IMR-90 (cell line): Measurements from ENCODE around the gene PCED1A. TPM values are rescaled to one million over a fixed set of nuclear protein-coding genes. Genes with fewer than 3 reads are reported as not detected.

Source experiments
- ATAC-seq: fragments of 200-7000 bp; cut with Tn5 transposase; 2 replicates; pipeline ENCODE4 v1.9.1; 2020; ENCODE audit warnings: low read depth, mild to moderate bottlenecking, moderate library complexity
- BruUV-seq: library from RNA; stranded (reverse); fragments of 400-500 nt; replicated peaks from 2 replicates; lab custom pipeline; 2021; lab: Mats Ljungman, UMichigan
- CTCF ChIA-PET: fragments of 300-600 bp; formaldehyde crosslinking; extraction: SDS; loops from one replicate; lab custom pipeline; 2021; ENCODE audit warnings: antibody characterized with exemption; lab: Yijun Ruan, JAX
- POLR2A ChIA-PET: fragments of 300-600 bp; sonication (Branson Sonifier 250); formaldehyde crosslinking; loops from one replicate; lab custom pipeline; 2022; ENCODE audit warnings: antibody characterized with exemption; ENCODE audit not compliant: unreplicated experiment; lab: Charles Lee
- DNase-seq: peaks from one replicate; pipeline ENCODE4 v3.0.0; 2013
- H2AFZ ChIP-seq: replicated peaks from 2 replicates; pipeline ENCODE3; 2013; ENCODE audit warnings: low read length, mild to moderate bottlenecking; ENCODE audit not compliant: poor library complexity
- H2AK5ac ChIP-seq: 2 replicates; pipeline ENCODE4 v1.6.1; 2013; ENCODE audit warnings: low read depth, low read length, inconsistent platforms
- H2AK9ac ChIP-seq: replicated peaks from 2 replicates; pipeline ENCODE3; 2013; ENCODE audit warnings: mild to moderate bottlenecking, low read depth, low read length, moderate library complexity; ENCODE audit not compliant: poor library complexity
- H2BK120ac ChIP-seq: 2 replicates; pipeline ENCODE4 v1.6.1; 2013; ENCODE audit warnings: low read depth, low read length, inconsistent platforms
- H2BK15ac ChIP-seq: 3 replicates; pipeline ENCODE4 v1.6.1; 2013; ENCODE audit warnings: low read depth, low read length, inconsistent platforms
- H2BK20ac ChIP-seq: 2 replicates; pipeline ENCODE4 v1.6.1; 2013; ENCODE audit warnings: low read depth, mild to moderate bottlenecking, inconsistent platforms, low read length, moderate library complexity
- H2BK5ac ChIP-seq: 2 replicates; pipeline ENCODE4 v1.6.1; 2013; ENCODE audit warnings: mild to moderate bottlenecking, low read depth, low read length, inconsistent platforms; ENCODE audit not compliant: poor library complexity, severe bottlenecking
- H3K14ac ChIP-seq: replicated peaks from 2 replicates; pipeline ENCODE4 v1.6.1; 2013; ENCODE audit warnings: low read depth, low read length, inconsistent platforms
- H3K18ac ChIP-seq: 2 replicates; pipeline ENCODE4 v1.6.1; 2013; ENCODE audit warnings: low read depth, low read length, control low read depth
- H3K23ac ChIP-seq: 2 replicates; pipeline ENCODE4 v1.6.1; 2013; ENCODE audit warnings: low read depth, low read length, inconsistent platforms
- H3K27ac ChIP-seq: 2 replicates; pipeline ENCODE4 v1.5.1; 2013; ENCODE audit warnings: mild to moderate bottlenecking, control low read depth, low read length; ENCODE audit not compliant: insufficient read depth
- H3K27me3 ChIP-seq: 2 replicates; pipeline ENCODE4 v1.6.1; 2013; ENCODE audit warnings: low read length; ENCODE audit not compliant: control insufficient read depth, insufficient read depth
- H3K36me3 ChIP-seq: 2 replicates; pipeline ENCODE4 v1.6.1; 2013; ENCODE audit warnings: low read length, mixed read lengths; ENCODE audit not compliant: control insufficient read depth, insufficient read depth
- H3K4ac ChIP-seq: 2 replicates; pipeline ENCODE4 v1.6.1; 2013; ENCODE audit warnings: low read depth, low read length, inconsistent platforms
- H3K4me1 ChIP-seq: 2 replicates; pipeline ENCODE4 v1.6.1; 2013; ENCODE audit warnings: low read length, mixed read lengths; ENCODE audit not compliant: control insufficient read depth, insufficient read depth
- H3K4me2 ChIP-seq: 2 replicates; pipeline ENCODE4 v1.6.1; 2013; ENCODE audit warnings: low read depth, mild to moderate bottlenecking, control low read depth, low read length, moderate library complexity
- H3K4me3 ChIP-seq: 2 replicates; pipeline ENCODE4 v1.5.1; 2013; ENCODE audit warnings: low read depth, mild to moderate bottlenecking, control low read depth, low read length, moderate library complexity; ENCODE audit not compliant: insufficient read depth
- H3K56ac ChIP-seq: 2 replicates; pipeline ENCODE4 v1.6.1; 2013; ENCODE audit warnings: low read length, inconsistent platforms; ENCODE audit not compliant: insufficient read depth; ENCODE audit errors: extremely low read depth
- H3K79me1 ChIP-seq, 2 experiments: 2 replicates each; pipeline ENCODE4 v1.6.1; 2013; ENCODE audit warnings: low read length in 2 of 2, inconsistent platforms in 1 of 2, low read depth in 1 of 2
- H3K9ac ChIP-seq: 2 replicates; pipeline ENCODE4 v1.6.1; 2013; ENCODE audit warnings: low read depth, low read length, control low read depth
- H3K9me1 ChIP-seq: 2 replicates; pipeline ENCODE4 v1.6.1; 2013; ENCODE audit warnings: low read length, inconsistent platforms; ENCODE audit not compliant: insufficient read depth
- H3K9me3 ChIP-seq: 2 replicates; pipeline ENCODE4 v1.6.1; 2013; ENCODE audit warnings: low read length; ENCODE audit not compliant: control insufficient read depth, insufficient read depth
- H4K20me1 ChIP-seq: 2 replicates; pipeline ENCODE4 v1.6.1; 2013; ENCODE audit warnings: low read length, inconsistent platforms; ENCODE audit not compliant: insufficient read depth
- H4K5ac ChIP-seq: 2 replicates; pipeline ENCODE4 v1.6.1; 2013; ENCODE audit warnings: mild to moderate bottlenecking, low read depth, low read length, control low read depth
- H4K8ac ChIP-seq, 2 experiments: 2 replicates each; pipeline ENCODE4 v1.6.1; 2013; ENCODE audit warnings: low read depth in 2 of 2, low read length in 2 of 2, control low read depth in 1 of 2, inconsistent platforms in 1 of 2
- H4K91ac ChIP-seq: 2 replicates; pipeline ENCODE4 v1.6.1; 2013; ENCODE audit warnings: low read depth, low read length, inconsistent platforms; ENCODE audit not compliant: insufficient read depth
- BHLHE40 ChIP-seq: fragments of 150-350 bp; IDR thresholded peaks from 2 replicates; pipeline ENCODE4 v1.6.1; 2016; ENCODE audit warnings: mild to moderate bottlenecking, low read depth, low read length
- CHD1 ChIP-seq: IDR thresholded peaks from 2 replicates; pipeline ENCODE4 v1.6.1; 2012; ENCODE audit warnings: low read depth, low read length, improper control_type of control experiment
- MAFK ChIP-seq: IDR thresholded peaks from 2 replicates; pipeline ENCODE4 v1.6.1; 2012; ENCODE audit warnings: low read depth, low read length, improper control_type of control experiment
- MAZ ChIP-seq: IDR thresholded peaks from 2 replicates; pipeline ENCODE4 v1.6.1; 2012; ENCODE audit warnings: low read depth, mild to moderate bottlenecking, low read length, improper control_type of control experiment, moderate library complexity, borderline replicate concordance
- RAD21 ChIP-seq: IDR thresholded peaks from 2 replicates; pipeline ENCODE4 v1.6.1; 2012; ENCODE audit warnings: low read length, improper control_type of control experiment
- RCOR1 ChIP-seq: IDR thresholded peaks from 2 replicates; pipeline ENCODE4 v1.6.1; 2012; ENCODE audit warnings: mild to moderate bottlenecking, low read length, improper control_type of control experiment; ENCODE audit not compliant: insufficient replicate concordance
- RFX5 ChIP-seq: IDR thresholded peaks from 2 replicates; pipeline ENCODE4 v1.8.0; 2012; ENCODE audit warnings: low read depth, mild to moderate bottlenecking, low read length, moderate library complexity
- SMC3 ChIP-seq: fragments of 150-350 bp; IDR thresholded peaks from 2 replicates; pipeline ENCODE4 v1.6.1; 2016; ENCODE audit warnings: low read depth, mild to moderate bottlenecking, antibody characterized with exemption, low read length, moderate library complexity
- USF2 ChIP-seq: fragments of 150-350 bp; IDR thresholded peaks from 2 replicates; pipeline ENCODE4 v1.6.1; 2017; ENCODE audit warnings: mild to moderate bottlenecking, antibody characterized with exemption, low read length, low read depth
- WGBS, 2 experiments: methylation state at CpG; one replicate each; pipeline versions ENCODE4 v1.1.5 to v1.1.7; 2013; ENCODE audit warnings: missing lambda C conversion rate in 2 of 2; ENCODE audit not compliant: insufficient read length in 1 of 2; ENCODE audit errors: extremely low coverage in 2 of 2; 5-methylcytosine and 5-hydroxymethylcytosine counted together
- dilution Hi-C: fragments of 300-500 bp; cut with HindIII; formaldehyde crosslinking; loops from one replicate; pipeline ENCODE4 v1.14.3; 2018; ENCODE audit warnings: low sequenced_read_pairs; ENCODE audit not compliant: unreplicated experiment
- in situ Hi-C: fragments of 300-500 bp; cut with MboI; formaldehyde crosslinking; loops from 3 replicates; pipeline ENCODE4 v1.14.3; 2019; ENCODE audit warnings: low sequenced_read_pairs, inconsistent platforms, mixed read lengths
- intact Hi-C: fragments of 100-400 bp; cut with micrococcal nuclease; formaldehyde crosslinking; loops from 2 replicates; pipeline ENCODE4 v1.10.0; 2022
- polyA plus RNA-seq, 3 experiments: library from polyadenylated mRNA; depleted of rRNA; stranded (reverse); fragments of >200 nt; gene quantifications; 2 replicates each; pipeline ENCODE4 v1.2.3, GENCODE V29; 2012; ENCODE audit warnings: low replicate concordance in 1 of 3
- total RNA-seq: library from RNA; depleted of rRNA; stranded (reverse); fragments of >200 nt; gene quantifications from 2 replicates; pipeline ENCODE4 v1.2.3, GENCODE V29; 2012

The PCED1A gene
- total and polyA plus RNA-seq, 2 of the 4 experiments (the other 2 are of a cell fraction) = 9.7 to 33.4 TPM

DNA sequence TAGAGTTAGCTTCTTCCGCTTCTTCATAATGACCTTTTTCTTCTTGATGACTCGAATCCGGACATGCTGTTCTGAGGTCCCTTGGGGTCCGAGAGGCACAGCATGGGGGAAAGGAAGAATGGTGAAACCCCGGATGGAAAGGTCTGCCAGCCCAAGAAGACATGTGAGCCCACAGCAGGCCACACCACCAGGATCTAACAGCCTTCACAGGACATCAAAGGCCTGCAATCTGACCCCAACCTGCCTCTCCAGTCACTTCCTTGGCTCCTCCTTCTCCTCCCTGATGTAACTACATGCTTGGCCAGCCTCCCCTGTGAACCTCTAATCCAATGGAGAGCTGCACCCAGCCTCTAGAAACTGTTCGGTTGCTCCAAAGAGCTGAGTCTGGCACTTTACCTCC, 41.6 kb downstream of the PCED1A start:
- H2AK9ac ChIP-seq = no peak overlapping the region
- no peak overlapping the region for H2AK5ac ChIP-seq
- peak; percentile 10 for DNase-seq
- H3K36me3 ChIP-seq = no peaks in the 10 kb centered on the region; the same call in 1 of the 2 replicates
- H3K23ac ChIP-seq = no peak overlapping the region
- H4K5ac ChIP-seq = no peak overlapping the region
- 73% methylated on average over 4 of the region's 6 CpGs; no CpG with 5 or more reads in 1 of the 2 experiments for WGBS, 2 experiments
- H4K20me1 ChIP-seq = no peaks in the 10 kb centered on the region
- intact Hi-C loops (no loop called here), dilution Hi-C loops (no loop called here), in situ Hi-C loops (no loop called here)
- H4K91ac ChIP-seq = no peak overlapping the region
- H2AFZ ChIP-seq = peak overlapping the region; percentile 26
- ChIA-PET POLR2A (interaction anchor here (0.5 kb wide), 1 partner anchor 375 kb away, joined by 4 read pairs; no protein-coding TSS in a partner anchor), CTCF (interaction anchor here (1.0 to 1.2 kb wide), 2 partner anchors 30 to 43 kb away, joined by 3 to 5 read pairs; no protein-coding TSS in a partner anchor)
- ATAC-seq = no peak
- no peak overlapping the region for H3K9ac ChIP-seq
- H3K27me3 ChIP-seq = peaks cover 46% of the 10 kb centered on the region
- H3K4me3 ChIP-seq = no peak overlapping the region
- H2BK5ac ChIP-seq = no peak overlapping the region
- no peak overlapping the region for H3K14ac ChIP-seq
- no peaks in the 10 kb centered on the region for H3K79me1 ChIP-seq
- no peak overlapping the region for H3K4me2 ChIP-seq
- H3K56ac ChIP-seq = no peak overlapping the region
- no peaks in the 10 kb centered on the region; the same call in 1 of the 2 replicates for H3K4me1 ChIP-seq
- no peak overlapping the region for H2BK15ac ChIP-seq
- H3K27ac ChIP-seq = no peak overlapping the region
- BruUV-seq = no TSS peak
- no peak overlapping the region for H4K8ac ChIP-seq
- H2BK120ac ChIP-seq = no peak overlapping the region
- no peak overlapping the region for H3K18ac ChIP-seq
- no peak overlapping the region for H2BK20ac ChIP-seq
- no peaks in the 10 kb centered on the region for H3K9me1 ChIP-seq
- TF ChIP-seq RFX5 = no peak
- no peak for TF ChIP-seq USF2
- no peak for TF ChIP-seq MAZ
- no peak for TF ChIP-seq MAFK
- no peak for TF ChIP-seq BHLHE40
- TF ChIP-seq CHD1 = no peak
- TF ChIP-seq RCOR1 = no peak
- TF ChIP-seq RAD21 = no peak
- TF ChIP-seq SMC3 = no peak
- H3K4ac ChIP-seq = no peak overlapping the region
- H3K9me3 ChIP-seq = 0 out of 2 replicates have a peak, but pooled peaks cover 7% of the 10 kb centered on the region
